Stomach (tissue), 9 donors: Measurements from ENCODE around the gene SLC6A3. TPM values are rescaled to one million over a fixed set of nuclear protein-coding genes. Genes with fewer than 3 reads are reported as not detected.

Experiments
- DNase-seq, 2 donors: peaks; one replicate each; pipeline versions ENCODE4 v3.0.0 to v3.0.0-alpha.2; 2013 to 2019
- H3K27ac ChIP-seq, 5 donors: fragments of 200-600 bp in 4 of 5; sonication (generic) in 4 of 5; one replicate each; pipeline ENCODE4 v1.5.1; 2013 to 2019; ENCODE audit warnings: mild to moderate bottlenecking in 1 of 5, moderate library complexity in 1 of 5
- H3K27me3 ChIP-seq, 3 donors: fragments of 200-600 bp; sonication (generic); one replicate each; pipeline ENCODE4 v1.5.1; 2017 to 2019; ENCODE audit warnings: mixed run types in 1 of 3
- H3K36me3 ChIP-seq, 4 donors: fragments of 200-600 bp; sonication (generic); 1 replicate in 3 of 4; 2 replicates in 1 of 4; pipeline ENCODE4 v1.5.1; 2016 to 2019
- H3K4me1 ChIP-seq, 4 donors: fragments of 200-600 bp; sonication (generic); one replicate each; pipeline ENCODE4 v1.5.1; 2016 to 2019
- H3K4me3 ChIP-seq, 4 donors: fragments of 200-600 bp; sonication (generic) in 3 of 4; one replicate each; pipeline ENCODE4 v1.5.1; 2016 to 2019; ENCODE audit warnings: mild to moderate bottlenecking in 1 of 4
- H3K9me3 ChIP-seq, 4 donors: fragments of 200-600 bp; sonication (generic); one replicate each; pipeline ENCODE4 v1.5.1; 2016 to 2019
- CTCF ChIP-seq, 7 experiments: fragments of 450-650 bp in 4 of 7; fragments of 200-600 bp in 3 of 7; sonication (generic) in 3 of 7; IDR thresholded peaks; one replicate each; pipeline ENCODE4 v1.5.1; 2016 to 2019; ENCODE audit warnings: antibody characterized with exemption in 7 of 7, control low read depth in 2 of 7, mild to moderate bottlenecking in 1 of 7
- EP300 ChIP-seq: sonication (generic); formaldehyde crosslinking; IDR thresholded peaks from one replicate; pipeline ENCODE4 v1.6.1; 2017; ENCODE audit warnings: antibody characterized with exemption
- POLR2A ChIP-seq, 4 donors: fragments of 450-650 bp; IDR thresholded peaks; one replicate each; pipeline ENCODE4 v1.6.1; 2016; ENCODE audit warnings: antibody characterized with exemption in 4 of 4, control low read depth in 2 of 4, mild to moderate bottlenecking in 1 of 4, moderate library complexity in 1 of 4
- POLR2AphosphoS5 ChIP-seq, 3 donors: sonication (generic); formaldehyde crosslinking; IDR thresholded peaks; one replicate each; pipeline ENCODE4 v1.6.1; 2016; ENCODE audit warnings: antibody characterized with exemption in 3 of 3
- WGBS, 5 donors: extraction: QIAGEN DNeasy Blood & Tissue Kit in 3 of 5; methylation state at CpG; one replicate each; pipeline versions ENCODE4 v1.1.5 to v1.1.7; 2013 to 2018; 5-methylcytosine and 5-hydroxymethylcytosine counted together
- intact Hi-C: fragments of 100-400 bp; cut with DNase I; formaldehyde crosslinking; loops from one replicate; pipeline ENCODE4 v1.15.1; 2023; ENCODE audit warnings: low total_unique reads
- polyA plus RNA-seq, 3 donors: library from polyadenylated mRNA; stranded (reverse); fragments of 200-250 nt; gene quantifications; one replicate each; pipeline ENCODE4 v1.2.3, GENCODE V29; 2013
- total RNA-seq, 5 donors: library from RNA; depleted of rRNA; stranded (reverse); fragments of >200 nt; gene quantifications; one replicate each; pipeline versions ENCODE4 v1.1.0 to v1.2.3, GENCODE V29; 2014 to 2016
- donor health status: healthy with polysubstance abuse.
- donor health status: Bipolar disorder and iron deficiency.
- donor health status: healthy.

SLC6A3 gene
- total and polyA plus RNA-seq, 8 donors = 0.05 TPM; not detected in 7

- no peaks in the 10 kb centered on the region for H3K9me3 ChIP-seq
- H3K4me1 ChIP-seq = peaks cover 0 to under 1% (median under 1%) of the 10 kb centered on the region in 4 donors
- 41 to 72% (median 57%) methylated on average over 4 to 11 of the region's 11 CpGs for WGBS, 5 donors
- H3K27me3 ChIP-seq = peaks cover 0 to 89% (median 26%) of the 10 kb centered on the region in 3 donors
- no peak for DNase-seq
- intact Hi-C loops = no loop called here
- no peak for TF ChIP-seq POLR2A (IDR thresholded peaks at IDR 0.05)
- no peak for TF ChIP-seq POLR2AphosphoS5 (IDR thresholded peaks at IDR 0.05)
- TF ChIP-seq EP300 = no peak
- no peak for TF ChIP-seq CTCF (IDR thresholded peaks at IDR 0.05)
- no peaks in the 10 kb centered on the region for H3K36me3 ChIP-seq
- H3K27ac ChIP-seq = no peak overlapping the region
- no peak overlapping the region for H3K4me3 ChIP-seq
Measured at GRCh38 chr5:1392261-1392660, 53.0 kb downstream of the SLC6A3 start.

- WGBS, 5 donors = 31 to 53% (median 38%) methylated on average over 5 to 11 of the region's 11 CpGs
- intact Hi-C loops = no loop called here
- H3K27me3 ChIP-seq = peaks cover 0 to 93% (median 26%) of the 10 kb centered on the region in 3 donors
Measured at GRCh38 chr5:1391691-1392090, 53.5 kb downstream of the SLC6A3 start.

GRCh38 chr5:1390861-1391600 lies 54.2 kb downstream of the SLC6A3 start:
- intact Hi-C loops = no loop called here
- H3K27me3 ChIP-seq = peaks cover 0 to 93% (median 26%) of the 10 kb centered on the region in 3 donors

More at GRCh38 chr5:1391691-1392090, 53.5 kb downstream of the SLC6A3 start:
- TF ChIP-seq CTCF (IDR thresholded peaks at IDR 0.05) (no peak), POLR2A (IDR thresholded peaks at IDR 0.05) (no peak), EP300 (no peak), POLR2AphosphoS5 (IDR thresholded peaks at IDR 0.05) (no peak)
- Histone ChIP-seq H3K9me3 (no peaks in the 10 kb centered on the region), H3K27ac (no peak overlapping the region), H3K4me3 (no peak overlapping the region), H3K4me1 (peaks cover under 1 to 6% (median 5%) of the 10 kb centered on the region in 4 donors), H3K36me3 (no peaks in the 10 kb centered on the region)
- peak in 1 of 2 donors; percentile 24 for DNase-seq

GRCh38 chr5:1390333-1390732 lies 54.9 kb downstream of the SLC6A3 start:
- no peaks in the 10 kb centered on the region for H3K9me3 ChIP-seq
- no peaks in the 10 kb centered on the region for H3K36me3 ChIP-seq
- WGBS, 5 donors = 70 to 79% (median 74%) methylated on average over 7 of the region's 7 CpGs
- intact Hi-C loops = no loop called here
- H3K4me3 ChIP-seq = no peak overlapping the region
- no peak for DNase-seq
- TF ChIP-seq POLR2A (IDR thresholded peaks at IDR 0.05) (no peak), POLR2AphosphoS5 (IDR thresholded peaks at IDR 0.05) (no peak), EP300 (no peak), CTCF (IDR thresholded peaks at IDR 0.05) (no peak)
- peaks cover 0 to 87% (median 21%) of the 10 kb centered on the region in 3 donors for H3K27me3 ChIP-seq
- peaks cover 9 to 18% (median 16%) of the 10 kb centered on the region in 4 donors for H3K4me1 ChIP-seq
- no peak overlapping the region for H3K27ac ChIP-seq

More at GRCh38 chr5:1390861-1391600, 54.2 kb downstream of the SLC6A3 start:
- WGBS, 5 donors = 79 to 88% (median 86%) methylated on average over 14 to 21 of the region's 21 CpGs
- Histone ChIP-seq H3K27ac (no peak overlapping the region), H3K4me1 (peaks cover 6 to 13% (median 10%) of the 10 kb centered on the region in 4 donors), H3K4me3 (no peak overlapping the region), H3K9me3 (no peaks in the 10 kb centered on the region), H3K36me3 (no peaks in the 10 kb centered on the region)
- no peak for TF ChIP-seq EP300
- TF ChIP-seq CTCF (IDR thresholded peaks at IDR 0.05) = no peak
- no peak for TF ChIP-seq POLR2AphosphoS5 (IDR thresholded peaks at IDR 0.05)
- no peak for TF ChIP-seq POLR2A (IDR thresholded peaks at IDR 0.05)
- DNase-seq = no peak
